HEK293 (cell line): ENCODE results near the gene C19orf33.

ENCODE experiments used
- HIC1 ChIP-seq: fragments of 450-650 bp; formaldehyde crosslinking; IDR thresholded peaks from 2 replicates; pipeline ENCODE4 v1.5.1; 2016; ENCODE audit warnings: missing biosample characterization, missing genetic modification characterization
- ZNF341 ChIP-seq: fragments of 450-650 bp; formaldehyde crosslinking; IDR thresholded peaks from 2 replicates; pipeline ENCODE4; 2016; ENCODE audit warnings: low read depth, missing biosample characterization, missing genetic modification characterization
- ZNF623 ChIP-seq: fragments of 450-650 bp; formaldehyde crosslinking; IDR thresholded peaks from 2 replicates; pipeline ENCODE4 v1.5.1; 2016; ENCODE audit warnings: missing biosample characterization, missing genetic modification characterization

GRCh38 chr19:38310986-38311385, 6.9 kb downstream of the C19orf33 start:
- TF ChIP-seq HIC1 (no peak), ZNF623 (tag by site-specific recombination) (no peak), ZNF341 (tag by site-specific recombination) (no peak)
